HCT116 (cell line): Measurements from ENCODE around the gene MINAR1. TPM values are rescaled to one million over a fixed set of nuclear protein-coding genes. Genes with fewer than 3 reads are reported as not detected.

Source experiments
- ATAC-seq: fragments of 200-7000 bp; cut with Tn5 transposase; 2 replicates; pipeline ENCODE4 v1.9.1; 2020; ENCODE audit warnings: mild to moderate bottlenecking, moderate library complexity
- BruUV-seq: library from RNA; stranded (reverse); fragments of 400-500 nt; replicated peaks from 2 replicates; lab custom pipeline; 2021; lab: Mats Ljungman, UMichigan
- CTCF ChIA-PET: fragments of 300-600 bp; sonication (Branson Sonifier 250); formaldehyde crosslinking; loops from one replicate; lab custom pipeline; 2021; ENCODE audit warnings: antibody characterized with exemption; lab: Charles Lee
- POLR2A ChIA-PET: fragments of 300-600, 350-600 bp; sonication (Branson Sonifier 250); formaldehyde crosslinking; loops from one replicate; lab custom pipeline; 2021; ENCODE audit warnings: antibody characterized with exemption; lab: Charles Lee
- RAD21 ChIA-PET, 2 experiments: fragments of 300-600 bp; sonication (Branson Sonifier 250); formaldehyde crosslinking; loops; one replicate each; lab custom pipeline; 2023; ENCODE audit warnings: low total read pairs in 2 of 2; ENCODE audit not compliant: uncharacterized antibody in 2 of 2, unreplicated experiment in 2 of 2, low non-redundant PET in 1 of 2; lab: Charles Lee
- DNase-seq: peaks from one replicate; pipeline ENCODE4 v3.0.0-alpha.2; 2010; ENCODE audit warnings: low read depth, low spot score
- H2AFZ ChIP-seq: fragments of 200-600 bp; shearing (Covaris generic), sonication (generic); 2 replicates; pipeline ENCODE4 v1.6.1; 2017; ENCODE audit warnings: low read depth, mixed run types, mixed read lengths, antibody characterized with exemption, low read length; ENCODE audit not compliant: poor library complexity, severe bottlenecking
- H3K27ac ChIP-seq: 2 replicates; pipeline ENCODE4 v1.5.1; 2012; ENCODE audit warnings: low read depth, low read length
- H3K27me3 ChIP-seq: fragments of 200-600 bp; sonication (generic); 2 replicates; pipeline ENCODE4 v1.6.1; 2016; ENCODE audit warnings: mixed run types, low read length, mixed read lengths; ENCODE audit not compliant: insufficient read depth
- H3K36me3 ChIP-seq, 2 experiments: fragments of 200-500 bp in 1 of 2; fragments of 200-600 bp in 1 of 2; sonication (Bioruptor generic) in 1 of 2; sonication (generic) in 1 of 2; 2 replicates each; pipeline versions ENCODE4 v1.5.1 to v1.6.1; 2014 to 2016; ENCODE audit warnings: low read length in 2 of 2, inconsistent platforms in 1 of 2, mixed read lengths in 1 of 2, mixed run types in 1 of 2; ENCODE audit not compliant: insufficient read depth in 2 of 2, control insufficient read depth in 1 of 2
- H3K4me1 ChIP-seq, 2 experiments: fragments of 200-600 bp in 1 of 2; sonication (generic) in 1 of 2; 2 replicates each; pipeline versions ENCODE4 v1.5.1 to v1.6.1; 2012 to 2017; ENCODE audit warnings: low read length in 2 of 2, inconsistent platforms in 1 of 2, mild to moderate bottlenecking in 1 of 2, mixed read lengths in 1 of 2, mixed run types in 1 of 2, moderate library complexity in 1 of 2; ENCODE audit not compliant: insufficient read depth in 2 of 2, control insufficient read depth in 1 of 2
- H3K4me2 ChIP-seq: fragments of 200-600 bp; sonication (generic); 2 replicates; pipeline ENCODE4 v1.6.1; 2017; ENCODE audit warnings: mixed run types, low read length, mixed read lengths
- H3K4me3 ChIP-seq, 2 experiments: fragments of 200-600 bp in 1 of 2; sonication (generic) in 1 of 2; replicated peaks in 1 of 2; 2 replicates each; pipeline ENCODE4 v1.5.1; 2011 to 2016; ENCODE audit warnings: low read length in 2 of 2, control low read depth in 1 of 2, low read depth in 1 of 2, mild to moderate bottlenecking in 1 of 2, mixed read lengths in 1 of 2, mixed run types in 1 of 2
- H3K79me2 ChIP-seq: fragments of 200-600 bp; sonication (generic); 2 replicates; pipeline ENCODE4 v1.6.1; 2017; ENCODE audit warnings: mild to moderate bottlenecking, mixed run types, low read length, moderate library complexity, mixed read lengths; ENCODE audit not compliant: insufficient read depth
- H3K9ac ChIP-seq: fragments of 200-600 bp; sonication (generic); 2 replicates; pipeline ENCODE4 v1.6.1; 2016; ENCODE audit warnings: low read length, mixed read lengths
- H3K9me2 ChIP-seq: fragments of 200-600 bp; sonication (generic), shearing (Covaris generic); 2 replicates; pipeline ENCODE4 v1.6.1; 2017; ENCODE audit warnings: mixed run types, mild to moderate bottlenecking, moderate library complexity; ENCODE audit not compliant: insufficient read depth
- H3K9me3 ChIP-seq, 2 experiments: fragments of 200-500 bp in 1 of 2; fragments of 200-600 bp in 1 of 2; sonication (Bioruptor generic) in 1 of 2; sonication (generic) in 1 of 2; 2 replicates each; pipeline ENCODE4 v1.6.1; 2014 to 2017; ENCODE audit warnings: low read length in 2 of 2, mixed read lengths in 2 of 2, inconsistent platforms in 1 of 2, low read depth in 1 of 2, mild to moderate bottlenecking in 1 of 2, mixed run types in 1 of 2, moderate library complexity in 1 of 2; ENCODE audit not compliant: control insufficient read depth in 1 of 2, insufficient read depth in 1 of 2
- H4K20me1 ChIP-seq: fragments of 200-600 bp; sonication (generic), shearing (Covaris generic); 2 replicates; pipeline ENCODE4 v1.6.1; 2017; ENCODE audit warnings: mixed run types, mild to moderate bottlenecking, moderate library complexity; ENCODE audit not compliant: insufficient read depth
- CEBPB ChIP-seq: IDR thresholded peaks from 2 replicates; pipeline ENCODE4 v1.6.1; 2012; ENCODE audit warnings: low read depth
- CTCF ChIP-seq, 3 experiments: fragments of 200-600 bp in 1 of 3; sonication (generic) in 1 of 3; IDR thresholded peaks in 2 of 3; conservative IDR thresholded peaks in 1 of 3; 2 replicates each; pipeline ENCODE4 v1.5.1; 2012 to 2017; ENCODE audit warnings: low read depth in 2 of 3, low read length in 2 of 3, antibody characterized with exemption in 1 of 3, borderline replicate concordance in 1 of 3, control low read depth in 1 of 3, mild to moderate bottlenecking in 1 of 3, mixed read lengths in 1 of 3, mixed run types in 1 of 3, moderate library complexity in 1 of 3; ENCODE audit not compliant: insufficient read depth in 1 of 3
- ELF1 ChIP-seq: IDR thresholded peaks from 2 replicates; pipeline ENCODE4 v1.6.1; 2012; ENCODE audit warnings: low read depth, borderline replicate concordance
- MAX ChIP-seq: IDR thresholded peaks from 2 replicates; pipeline ENCODE4 v1.6.1; 2012
- POLR2A ChIP-seq: IDR thresholded peaks from 2 replicates; pipeline ENCODE4 v1.7.0; 2011; ENCODE audit warnings: borderline replicate concordance; ENCODE audit not compliant: insufficient read depth, insufficient read length; ENCODE audit errors: extremely low read depth
- POLR2AphosphoS5 ChIP-seq: IDR thresholded peaks from 2 replicates; pipeline ENCODE4 v1.6.1; 2011; ENCODE audit warnings: mild to moderate bottlenecking, low read depth, low read length, moderate library complexity
- REST ChIP-seq: IDR thresholded peaks from 2 replicates; pipeline ENCODE4 v1.6.1; 2012; ENCODE audit warnings: low read depth
- SIN3A ChIP-seq: IDR thresholded peaks from 2 replicates; pipeline ENCODE4 v1.6.1; 2012; ENCODE audit warnings: low read depth
- ZBTB33 ChIP-seq: IDR thresholded peaks from 2 replicates; pipeline ENCODE4 v1.6.1; 2011; ENCODE audit warnings: mild to moderate bottlenecking, low read length, moderate library complexity; ENCODE audit not compliant: insufficient replicate concordance; ENCODE audit errors: extremely low read depth
- intact Hi-C: fragments of 100-400 bp; cut with micrococcal nuclease; formaldehyde crosslinking; loops from 2 replicates; pipeline ENCODE4 v1.10.0; 2022
- total RNA-seq: library from RNA; stranded (reverse); gene quantifications from one replicate; pipeline ENCODE4 v1.2.1, GENCODE V29; 2021; ENCODE audit not compliant: unreplicated experiment

Gene MINAR1
- total RNA-seq, 1 experiment from 2014 or later: 1.9 TPM

DNA sequence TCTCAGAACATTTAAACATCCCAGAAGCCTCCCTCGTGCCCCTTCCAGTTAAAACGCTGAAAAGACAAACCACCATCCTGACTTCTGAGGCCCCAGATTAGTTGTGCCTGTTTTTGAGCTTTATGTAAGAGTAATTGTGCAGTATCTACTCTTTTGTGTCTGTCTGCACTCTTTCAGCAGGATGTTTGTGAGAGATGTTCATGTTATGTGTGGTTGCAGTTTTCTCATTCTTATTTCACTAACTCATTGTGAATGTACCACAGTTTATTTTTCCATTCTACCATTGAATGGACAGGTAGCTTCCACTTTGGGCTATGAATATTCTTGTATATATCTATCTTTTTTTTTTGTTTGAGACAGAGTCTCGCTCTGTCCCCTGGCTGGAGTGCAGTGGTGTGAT, 40.3 kb downstream of the MINAR1 start (continued):
- TF ChIP-seq ZBTB33 (no peak), MAX (no peak), ELF1 (no peak)

GRCh38 chr15:79474252-79474651, 42.1 kb downstream of the MINAR1 start:
- no peak for DNase-seq
- Histone ChIP-seq H3K9me3 (no peaks in the 10 kb centered on the region), H3K9ac (no peak overlapping the region), H3K36me3 (no peaks in the 10 kb centered on the region), H4K20me1 (no peaks in the 10 kb centered on the region), H3K9me2 (no peaks in the 10 kb centered on the region), H3K4me2 (no peak overlapping the region), H3K4me3 (no peak overlapping the region), H3K4me1 (no peaks in the 10 kb centered on the region), H3K79me2 (no peaks in the 10 kb centered on the region), H2AFZ (no peak overlapping the region), H3K27me3 (no peaks in the 10 kb centered on the region), H3K27ac (no peak overlapping the region)
- no peak for ATAC-seq
- intact Hi-C loops: no loop called here
- ChIA-PET CTCF (no interaction called here), RAD21 (no interaction called here), POLR2A (no interaction called here)
- TF ChIP-seq POLR2A: no peak
- no peak for TF ChIP-seq MAX
- BruUV-seq: no TSS peak

DNA sequence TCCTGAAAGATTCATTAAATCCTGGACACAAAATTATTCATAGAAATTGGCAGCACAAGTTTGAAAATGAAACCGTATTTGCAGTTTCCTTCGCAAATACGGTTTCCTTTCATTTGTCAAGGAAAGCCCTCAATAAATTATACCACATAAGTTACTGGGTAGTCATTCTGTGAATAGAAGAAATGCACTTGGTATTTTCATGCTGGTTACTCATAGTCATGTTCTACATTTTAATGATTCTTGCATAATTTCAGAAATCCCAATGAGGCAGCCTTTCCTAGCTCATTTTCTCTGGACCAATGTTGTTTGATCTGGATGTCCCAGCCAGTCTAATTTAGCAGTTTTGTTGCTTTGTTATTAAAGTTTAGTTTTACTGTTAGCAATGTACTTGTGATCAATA, 43.2 kb downstream of the MINAR1 start:
- no peaks in the 10 kb centered on the region for H3K4me1 ChIP-seq
- BruUV-seq: no TSS peak
- no peak overlapping the region for H2AFZ ChIP-seq
- no peak overlapping the region for H3K9ac ChIP-seq
- ChIA-PET RAD21 (no interaction called here), CTCF (no interaction called here), POLR2A (no interaction called here)
- H3K27me3 ChIP-seq: no peaks in the 10 kb centered on the region
- ATAC-seq (no peak), DNase-seq (no peak)
- no peaks in the 10 kb centered on the region for H4K20me1 ChIP-seq
- H3K9me3 ChIP-seq: no peaks in the 10 kb centered on the region
- no peaks in the 10 kb centered on the region for H3K9me2 ChIP-seq
- H3K4me2 ChIP-seq: no peak overlapping the region
- intact Hi-C loops: no loop called here
- H3K79me2 ChIP-seq: no peaks in the 10 kb centered on the region
- H3K27ac ChIP-seq: no peak overlapping the region
- no peak overlapping the region for H3K4me3 ChIP-seq
- no peaks in the 10 kb centered on the region for H3K36me3 ChIP-seq
- no peak for TF ChIP-seq CEBPB
- TF ChIP-seq POLR2AphosphoS5: no peak
- TF ChIP-seq SIN3A: no peak
- TF ChIP-seq ELF1: no peak
- TF ChIP-seq REST: no peak
- no peak for TF ChIP-seq CTCF (IDR thresholded peaks at IDR 0.05 in 2 of 3, conservative IDR thresholded peaks at IDR 0.05 in 1 of 3; ENCODE audit: borderline replicate concordance in 1 of 3, insufficient read depth in 1 of 3, low read depth in 2 of 3, low read length in 2 of 3)
